ENCODE results near the gene CRIM1.
"Not testable (repeated sequence)": the region's sequence is repeated elsewhere in the genome, so short reads cannot be mapped to it uniquely, and the experiment has no call there.

The CRIM1 gene

GRCh38 chr2:36351736-36352349 lies 3.7 kb upstream of the CRIM1 start:
- peak in 1 of 2 donors; percentile 56 for DNase-seq

- no peak for DNase-seq
Observed at GRCh38 chr2:36352701-36353100, 2.9 kb upstream of the CRIM1 start.

GRCh38 chr2:36354811-36355150 lies 797 bp upstream of the CRIM1 start:
- no peak for DNase-seq

GRCh38 chr2:36355890-36356297 lies 316 bp downstream of the CRIM1 start:
- no peak for DNase-seq

DNA sequence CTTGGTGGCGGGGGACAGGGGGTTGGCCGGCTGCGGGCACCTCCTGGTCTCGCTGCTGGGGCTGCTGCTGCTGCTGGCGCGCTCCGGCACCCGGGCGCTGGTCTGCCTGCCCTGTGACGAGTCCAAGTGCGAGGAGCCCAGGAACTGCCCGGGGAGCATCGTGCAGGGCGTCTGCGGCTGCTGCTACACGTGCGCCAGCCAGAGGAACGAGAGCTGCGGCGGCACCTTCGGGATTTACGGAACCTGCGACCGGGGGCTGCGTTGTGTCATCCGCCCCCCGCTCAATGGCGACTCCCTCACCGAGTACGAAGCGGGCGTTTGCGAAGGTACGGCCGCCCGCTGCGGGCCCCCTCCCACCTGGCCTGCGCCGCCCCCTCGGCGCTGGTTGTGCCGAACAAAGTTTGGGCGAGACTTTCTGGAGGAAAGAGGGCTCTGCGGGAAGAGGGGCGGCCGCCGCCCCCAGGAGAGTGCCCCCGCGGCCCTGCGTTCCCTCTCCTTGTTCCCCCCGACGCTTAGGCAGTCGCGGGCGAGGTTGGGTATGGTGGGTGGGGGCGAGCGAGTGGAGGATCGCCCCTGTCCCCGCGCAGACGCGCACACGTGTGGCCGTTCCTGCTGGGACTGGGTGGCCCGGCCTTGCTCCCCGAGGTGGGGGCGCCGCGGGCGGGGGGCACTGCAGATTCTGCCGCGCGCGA lies 866 bp downstream of the CRIM1 start:
- DNase-seq = peak; percentile 29 to 32

DNA sequence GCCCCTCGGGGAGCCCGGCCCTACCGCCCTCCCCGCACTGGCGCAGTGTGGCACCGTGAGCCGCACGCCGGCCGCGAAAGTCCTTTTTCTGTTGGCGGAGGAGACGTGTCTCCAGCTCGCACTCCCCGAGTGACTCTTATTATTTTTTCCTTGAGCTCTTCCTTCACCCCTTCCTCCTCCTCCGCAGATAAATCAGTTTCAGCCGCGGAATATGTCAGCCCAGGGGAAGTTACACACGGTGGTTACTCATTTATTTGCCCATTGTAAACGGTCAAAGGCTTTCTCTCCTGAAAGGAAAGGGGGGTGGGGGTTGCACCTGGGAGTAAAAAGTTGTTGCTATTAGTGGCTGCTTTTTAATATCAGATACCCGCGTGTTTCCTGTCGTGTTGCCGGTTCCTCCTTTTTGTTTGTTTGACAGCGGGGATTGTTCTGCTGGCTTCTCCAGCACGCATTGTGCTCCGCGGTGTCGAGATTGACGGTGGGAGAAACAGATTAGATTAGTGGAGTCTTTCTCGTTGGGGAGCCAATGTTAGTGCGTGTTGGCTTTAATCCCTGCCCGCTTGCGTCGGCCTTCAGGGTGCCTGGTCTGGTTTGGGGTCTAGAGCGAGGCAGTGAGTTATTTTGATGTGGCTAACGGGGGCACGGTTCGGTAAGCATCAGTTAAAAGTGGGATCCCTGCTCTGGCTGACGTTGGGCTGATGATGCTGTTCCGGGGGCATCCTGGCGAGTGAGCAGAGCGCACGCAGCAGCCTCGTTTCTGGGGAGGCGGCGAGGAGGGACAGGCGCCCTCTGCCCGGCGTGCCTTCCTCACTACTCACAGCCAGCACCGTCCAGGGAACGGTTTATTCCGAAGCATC lies 1.6 kb downstream of the CRIM1 start:
- DNase-seq = peak in 1 of 2 donors; percentile 19

DNA sequence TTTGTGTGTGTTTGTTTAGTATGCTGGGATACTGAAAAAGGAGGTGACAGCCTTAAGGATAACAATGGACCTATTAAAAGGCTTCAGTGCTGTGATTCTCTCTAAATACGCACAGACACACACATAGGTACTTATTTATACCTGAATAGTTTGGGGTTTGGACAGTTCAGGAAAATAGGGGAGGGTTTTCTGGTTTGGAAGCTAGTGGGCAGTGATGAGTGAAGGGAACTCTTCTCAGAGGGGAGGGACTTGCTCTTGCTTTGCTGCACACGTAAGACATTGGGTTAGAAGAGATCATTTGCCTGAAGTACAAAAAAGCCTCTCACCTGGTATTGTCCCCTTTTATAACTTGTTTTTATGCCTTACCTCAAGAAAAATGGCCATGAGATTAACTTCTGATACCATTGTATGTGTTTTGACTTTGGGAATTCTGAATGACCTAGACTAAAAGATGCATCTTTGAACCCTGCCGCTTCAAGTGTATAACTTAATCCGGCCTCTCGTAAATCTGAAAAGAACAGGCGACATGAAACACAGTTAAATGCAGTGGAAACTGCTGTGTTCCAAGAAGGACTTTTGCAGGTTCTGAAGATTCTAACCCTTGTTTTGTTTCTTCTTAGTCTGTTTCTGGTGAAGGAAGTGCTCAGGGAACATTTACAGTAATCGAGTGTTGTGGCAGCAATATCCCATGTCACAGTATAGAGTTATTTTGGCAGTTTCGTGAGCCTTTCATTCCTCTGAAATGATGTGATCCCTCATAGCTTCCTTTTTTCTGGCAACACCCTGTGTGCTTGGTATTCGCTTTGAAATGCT lies 2.5 kb downstream of the CRIM1 start:
- no peak for DNase-seq

DNA sequence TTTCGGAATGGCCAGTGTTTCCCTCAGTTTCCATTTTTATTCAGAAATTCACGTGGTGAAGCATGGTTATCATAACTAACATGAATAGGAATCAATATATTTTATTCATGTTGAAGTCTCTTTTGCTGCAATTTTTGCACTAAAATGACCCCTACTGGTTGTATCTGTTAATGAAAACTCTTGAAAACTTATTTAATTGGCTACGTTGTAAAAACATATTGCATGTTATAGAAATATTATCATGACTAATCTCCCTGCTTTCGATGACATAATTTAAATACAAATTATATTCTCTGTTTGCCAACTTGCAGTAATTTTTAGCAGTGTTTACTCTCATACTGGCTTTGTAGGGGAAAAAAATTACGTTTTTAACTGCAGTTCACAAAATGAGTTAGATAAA lies 3.5 kb downstream of the CRIM1 start:
- DNase-seq = peak in 1 of 2 donors; percentile 42

GRCh38 chr2:36360063-36360462 lies 4.5 kb downstream of the CRIM1 start:
- no peak for DNase-seq

GRCh38 chr2:36360834-36361233 lies 5.3 kb downstream of the CRIM1 start:
- DNase-seq = no peak

DNA sequence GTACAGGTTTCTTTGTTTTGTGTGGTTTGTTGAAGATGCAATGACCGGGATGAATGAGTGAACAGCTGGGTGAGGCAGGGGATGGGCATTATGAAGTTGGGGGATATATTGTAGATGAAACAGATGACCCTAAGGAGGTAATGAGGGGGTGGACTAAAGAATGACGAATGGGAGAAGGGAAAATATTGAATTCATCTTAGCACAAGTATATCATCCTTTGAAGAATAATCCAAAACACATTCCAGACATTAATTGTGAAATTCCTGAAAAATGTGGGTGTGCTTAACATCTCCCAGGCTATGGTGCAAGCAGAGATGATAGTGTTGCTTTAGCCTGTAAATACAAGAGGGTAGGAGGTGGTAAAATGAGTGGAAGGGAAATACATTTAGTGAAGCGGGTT lies 5.8 kb downstream of the CRIM1 start:
- DNase-seq = no peak

DNA sequence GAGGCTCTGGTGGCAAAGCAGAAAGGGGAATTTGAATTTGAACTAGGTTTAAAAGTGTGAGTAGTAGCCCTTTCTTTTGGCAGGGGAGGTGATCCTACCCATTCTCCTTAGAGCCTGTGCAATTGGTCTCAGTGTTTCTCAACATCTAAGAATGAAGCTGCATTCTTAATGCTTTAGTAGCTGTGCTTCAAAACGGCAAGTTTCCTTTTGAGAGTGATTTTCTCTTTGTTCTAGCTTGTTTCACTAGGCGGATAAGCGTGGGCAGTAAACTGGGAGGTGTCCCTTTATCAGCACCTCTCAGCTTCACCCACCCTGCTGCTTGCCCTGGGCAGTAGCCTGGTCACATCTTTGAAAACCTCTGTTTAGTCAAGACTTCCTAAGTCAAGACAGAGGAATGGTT lies 6.7 kb downstream of the CRIM1 start:
- DNase-seq = no peak

DNA sequence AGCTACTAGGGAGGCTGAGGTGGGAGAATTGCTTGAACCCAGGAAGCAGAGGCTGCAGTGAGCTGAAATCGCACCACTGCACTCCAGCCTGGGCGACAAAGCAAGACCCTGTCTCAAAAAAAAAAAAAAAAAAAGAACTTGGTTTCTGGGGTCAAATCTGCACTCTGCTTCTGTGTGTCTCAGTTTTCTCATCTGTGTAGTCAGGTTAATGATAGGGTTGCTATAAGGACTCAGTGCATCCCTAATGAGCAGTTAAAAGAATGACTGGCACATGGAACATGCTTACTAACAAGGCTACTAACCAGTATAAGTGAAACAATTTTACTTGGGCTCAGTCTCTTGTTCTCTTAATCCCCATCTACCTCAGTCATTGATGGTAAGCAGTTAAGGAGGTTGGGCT lies 7.5 kb downstream of the CRIM1 start:
- DNase-seq = not testable (repeated sequence)

DNA sequence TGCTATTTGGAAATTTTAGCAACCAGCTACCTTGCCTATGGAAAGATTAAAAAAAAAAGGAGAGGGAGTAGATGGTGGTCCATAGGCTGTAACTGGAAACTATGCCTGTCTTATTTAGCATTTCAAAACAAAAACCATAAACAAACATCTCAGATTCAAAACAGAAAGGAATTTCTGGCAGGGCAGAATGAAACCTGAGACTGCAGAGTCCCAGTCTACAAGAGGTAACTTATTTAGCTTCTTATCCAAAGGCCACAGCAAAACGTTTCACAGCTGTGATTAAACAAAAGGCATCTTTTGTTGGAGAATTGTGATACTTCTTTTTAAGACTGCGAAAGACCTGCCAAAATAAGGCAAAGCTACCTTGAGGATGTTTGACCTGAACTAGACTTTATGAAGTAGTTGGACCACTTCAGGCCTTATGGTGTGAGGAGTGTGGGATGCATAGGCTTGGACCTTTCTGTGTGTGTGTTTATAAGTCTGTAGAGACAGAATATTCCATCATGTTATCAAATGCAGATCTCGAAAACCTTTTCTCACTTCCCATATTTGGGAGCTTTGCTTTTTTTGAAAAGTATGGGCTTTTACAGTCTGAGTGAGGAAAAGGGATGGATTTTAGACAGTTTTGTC lies 11.0 kb downstream of the CRIM1 start:
- DNase-seq = no peak

DNA sequence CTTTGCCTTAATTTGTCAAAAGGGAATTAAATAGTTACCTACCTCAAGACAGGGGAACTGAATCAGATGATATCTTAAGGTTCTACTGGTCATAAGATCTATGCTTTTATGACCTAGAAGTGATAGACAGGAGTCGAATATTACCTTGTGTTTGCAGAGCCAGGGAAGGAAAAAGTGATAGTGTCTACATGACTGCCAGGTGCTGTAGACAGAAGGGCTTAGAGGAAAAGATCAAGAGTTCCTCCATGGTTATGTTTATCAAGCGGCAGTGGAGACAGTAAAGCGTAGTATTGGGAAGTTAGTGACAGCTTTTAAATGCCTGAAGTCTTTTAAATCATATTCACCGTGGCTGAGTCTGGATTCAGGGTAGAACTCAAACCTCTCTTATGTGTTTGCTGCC lies 11.9 kb downstream of the CRIM1 start:
- no peak for DNase-seq

DNA sequence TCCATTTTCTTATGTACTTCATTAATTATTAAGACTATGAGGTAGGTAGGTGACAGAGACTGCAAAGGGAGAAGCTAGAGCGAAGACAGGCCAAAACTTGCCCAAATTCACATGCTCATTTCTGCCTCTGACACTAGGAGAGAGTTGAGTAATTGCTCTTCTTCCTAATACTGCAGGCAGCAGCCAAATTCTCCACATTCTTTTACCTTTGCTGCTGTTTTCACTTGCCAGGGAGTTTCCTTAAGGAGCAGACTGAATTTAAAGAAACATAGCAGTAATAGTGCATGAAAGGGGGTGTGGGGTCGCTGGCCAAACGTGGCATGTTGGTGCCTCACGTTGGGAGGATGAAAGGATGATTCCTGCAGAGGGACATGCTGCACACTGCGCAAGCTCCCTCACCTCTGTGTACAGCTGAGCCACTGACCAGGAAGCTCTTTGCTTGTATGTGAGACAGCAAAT lies 12.3 kb downstream of the CRIM1 start:
- no peak for DNase-seq

GRCh38 chr2:36368438-36368837 lies 12.9 kb downstream of the CRIM1 start:
- no peak for DNase-seq

DNA sequence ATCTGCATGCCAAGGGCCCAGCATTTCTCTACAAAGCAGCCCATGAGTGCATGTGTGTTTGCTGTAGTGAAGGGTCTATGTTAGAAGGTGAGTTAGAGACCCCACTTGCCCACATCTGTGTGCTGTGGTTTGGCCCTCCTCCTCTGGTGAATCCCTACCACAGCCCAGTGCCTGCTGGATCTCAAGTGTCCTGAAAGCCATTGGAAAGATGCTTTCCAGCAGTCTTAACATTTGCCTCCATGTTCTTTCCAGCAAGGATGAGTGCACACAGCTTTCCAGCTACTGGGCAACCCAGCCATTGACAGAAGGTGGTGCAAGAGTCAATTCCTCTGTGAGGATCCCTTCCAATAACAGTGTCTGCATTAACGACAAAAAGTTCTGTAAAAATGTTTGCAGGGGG lies 13.6 kb downstream of the CRIM1 start:
- DNase-seq = no peak

DNA sequence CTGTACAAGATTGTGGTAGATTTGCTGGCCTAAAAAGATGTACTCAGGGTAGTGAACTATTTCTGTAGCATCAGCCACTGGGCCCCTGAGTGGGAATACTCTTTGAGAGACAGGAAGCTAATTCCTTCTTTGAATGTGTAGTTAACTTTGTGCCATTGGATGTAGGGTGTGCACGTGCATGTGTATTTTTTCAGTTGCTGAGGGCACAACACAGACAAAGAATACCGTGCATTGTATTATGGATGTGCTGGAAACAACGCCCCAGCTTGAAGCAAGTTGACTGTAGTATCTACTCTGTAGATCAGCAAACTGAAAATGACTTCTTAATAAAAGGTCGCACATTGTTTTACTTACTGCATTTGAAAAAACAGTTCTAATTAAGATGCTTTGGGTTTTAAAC lies 14.1 kb downstream of the CRIM1 start:
- DNase-seq = no peak

DNA sequence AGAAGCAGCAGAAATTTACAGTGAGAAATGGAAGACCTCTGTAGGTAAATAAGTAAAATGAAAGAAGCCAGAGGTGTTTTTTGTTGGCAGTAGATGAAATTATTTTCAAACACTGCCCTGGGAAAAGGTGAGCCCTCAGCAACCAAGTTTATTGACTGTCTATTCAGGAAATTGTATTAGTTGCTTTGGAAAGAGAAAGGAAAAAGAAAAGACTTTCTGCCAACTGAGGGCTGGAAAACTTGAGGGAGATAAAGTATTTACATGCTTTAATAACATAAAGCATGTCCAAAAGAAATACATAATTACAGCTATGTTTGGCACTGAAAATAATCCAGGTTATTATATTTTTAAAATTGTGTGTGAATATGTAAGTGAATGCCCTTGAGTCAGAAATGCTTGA lies 14.7 kb downstream of the CRIM1 start:
- DNase-seq = no peak

DNA sequence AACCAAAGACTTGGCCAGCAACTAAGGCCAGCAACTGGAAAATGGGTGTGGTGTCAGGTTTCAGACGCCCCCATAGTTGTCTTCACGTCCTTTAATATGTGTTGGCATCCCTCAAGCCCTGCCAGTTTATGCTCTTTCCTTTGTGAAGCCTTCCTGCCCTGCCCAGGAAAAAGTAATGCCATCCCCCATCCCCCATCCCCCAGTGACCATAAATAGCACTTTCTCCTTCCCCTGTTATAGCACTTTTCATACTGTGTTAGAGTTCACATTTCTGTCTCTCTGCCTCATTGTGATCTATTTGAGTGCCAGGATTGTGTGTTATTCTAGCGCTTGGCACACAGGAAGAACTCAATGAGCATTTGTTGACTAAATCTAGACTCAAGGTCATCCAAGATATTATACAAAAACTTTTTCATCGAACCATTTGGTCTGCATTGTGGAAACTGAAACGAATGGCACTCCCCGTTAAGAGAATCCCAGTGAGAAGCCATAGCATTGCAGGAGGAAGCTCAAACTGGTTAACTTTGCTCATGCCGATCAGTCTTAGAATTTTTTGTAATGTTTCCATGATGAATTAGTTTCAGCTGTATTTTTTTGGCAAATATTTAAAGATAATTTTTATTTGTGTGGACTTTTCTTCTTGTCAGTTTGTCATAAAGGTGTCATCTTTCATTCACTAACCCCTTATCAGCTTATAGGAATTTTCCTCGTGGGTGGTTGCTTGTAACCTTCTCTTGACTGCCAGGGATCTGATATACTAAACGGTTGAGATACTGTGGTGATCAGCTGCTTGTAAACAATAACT lies 15.7 kb downstream of the CRIM1 start:
- no peak for DNase-seq

DNA sequence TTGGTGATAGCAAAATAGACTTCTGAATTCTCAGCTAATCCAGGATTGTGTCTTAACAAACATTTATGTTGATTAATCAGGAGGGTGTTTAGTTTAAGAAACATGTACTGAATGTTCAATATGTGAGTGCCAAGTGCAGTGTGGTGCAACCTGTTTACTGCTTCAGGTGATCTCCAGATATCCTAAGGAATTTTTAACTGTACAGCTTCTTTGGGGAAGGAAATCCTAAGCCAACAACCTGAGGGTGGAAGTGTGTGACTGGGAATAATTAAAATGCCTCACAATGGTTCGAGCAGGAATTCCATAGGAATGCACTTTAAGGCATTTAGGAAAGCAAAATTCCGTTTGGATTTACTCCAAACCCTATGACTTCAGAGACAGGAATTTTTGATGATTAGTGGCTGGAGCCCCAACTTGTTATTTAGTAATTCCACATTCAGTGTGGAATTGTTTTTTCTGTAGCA lies 16.4 kb downstream of the CRIM1 start:
- DNase-seq = no peak
